GM12872 (cell line): Measurements from ENCODE around the gene ME3.

Source experiments
- CTCF ChIP-seq: IDR thresholded peaks from 3 replicates; pipeline ENCODE4 v1.5.1; 2011; ENCODE audit warnings: low read depth, mild to moderate bottlenecking, low read length, moderate library complexity; ENCODE audit not compliant: insufficient read depth

ME3 gene

GRCh38 chr11:86589856-86590589 is 82.4 kb downstream of the ME3 start:
- TF ChIP-seq CTCF = no peak

GRCh38 chr11:86589204-86589603 is 83.2 kb downstream of the ME3 start:
- no peak for TF ChIP-seq CTCF

GRCh38 chr11:86588566-86589090 is 83.8 kb downstream of the ME3 start:
- no peak for TF ChIP-seq CTCF

- no peak for TF ChIP-seq CTCF
Observed at GRCh38 chr11:86587264-86588193, 84.9 kb downstream of the ME3 start.

- TF ChIP-seq CTCF = no peak
Observed at GRCh38 chr11:86586307-86586706, 86.1 kb downstream of the ME3 start.

GRCh38 chr11:86582898-86583297 is 89.5 kb downstream of the ME3 start:
- no peak for TF ChIP-seq CTCF

- TF ChIP-seq CTCF = no peak
Observed at GRCh38 chr11:86580535-86580934, 91.9 kb downstream of the ME3 start.
